Sigmoid colon (tissue), 7 donors: ENCODE measurements around the gene RHCE. TPM values are rescaled to one million over a fixed set of nuclear protein-coding genes. Genes with fewer than 3 reads are reported as not detected.
A peak's percentile ranks its signal among the peaks of the same experiment; 100 is the strongest.

Experiments used
- DNase-seq: peaks from one replicate; pipeline ENCODE4 v3.0.0-alpha.2; 2019
- H3K27ac ChIP-seq, 4 donors: fragments of 200-600 bp; sonication (generic); one replicate each; pipeline ENCODE4 v1.5.1; 2016 to 2019; ENCODE audit warnings: mild to moderate bottlenecking in 1 of 4
- H3K27me3 ChIP-seq, 3 donors: fragments of 200-600 bp; sonication (generic); one replicate each; pipeline ENCODE4 v1.5.1; 2019; ENCODE audit warnings: mild to moderate bottlenecking in 1 of 3
- H3K36me3 ChIP-seq, 4 donors: fragments of 200-600 bp; sonication (generic); one replicate each; pipeline ENCODE4 v1.5.1; 2016 to 2019
- H3K4me1 ChIP-seq, 4 donors: fragments of 200-600 bp; sonication (generic); one replicate each; pipeline ENCODE4 v1.5.1; 2017 to 2019
- H3K4me3 ChIP-seq, 4 donors: fragments of 200-600 bp; sonication (generic); one replicate each; pipeline ENCODE4 v1.5.1; 2017 to 2019; ENCODE audit warnings: mild to moderate bottlenecking in 2 of 4, moderate library complexity in 1 of 4
- H3K9me3 ChIP-seq, 4 donors: fragments of 200-600 bp in 3 of 4; sonication (generic) in 3 of 4; one replicate each; pipeline versions ENCODE4 v1.5.1 to v1.6.1; 2013 to 2019
- CTCF ChIP-seq, 4 experiments: fragments of 450-650 bp in 3 of 4; fragments of 200-600 bp in 1 of 4; IDR thresholded peaks; one replicate each; pipeline ENCODE4 v1.5.1; 2016 to 2019; ENCODE audit warnings: antibody characterized with exemption in 4 of 4, mild to moderate bottlenecking in 3 of 4, moderate library complexity in 2 of 4
- EP300 ChIP-seq, 4 donors: sonication (generic); formaldehyde crosslinking; IDR thresholded peaks; one replicate each; pipeline ENCODE4 v1.6.1; 2017; ENCODE audit warnings: antibody characterized with exemption in 4 of 4
- POLR2A ChIP-seq, 2 donors: fragments of 450-650 bp; IDR thresholded peaks; one replicate each; pipeline ENCODE4 v1.6.1; 2016; ENCODE audit warnings: antibody characterized with exemption in 2 of 2, mild to moderate bottlenecking in 2 of 2, moderate library complexity in 2 of 2
- POLR2AphosphoS5 ChIP-seq, 4 donors: sonication (generic); formaldehyde crosslinking; IDR thresholded peaks; one replicate each; pipeline ENCODE4 v1.6.1; 2017; ENCODE audit warnings: antibody characterized with exemption in 4 of 4
- WGBS, 2 donors: extraction: QIAGEN DNeasy Blood & Tissue Kit; methylation state at CpG; one replicate each; pipeline ENCODE4 v1.1.7; 2013; 5-methylcytosine and 5-hydroxymethylcytosine counted together
- intact Hi-C: fragments of 100-400 bp; cut with DNase I; formaldehyde crosslinking; loops from one replicate; pipeline ENCODE4 v1.15.1; 2023
- polyA plus RNA-seq, 3 donors: library from polyadenylated mRNA; stranded (reverse); fragments of 200-250 nt; gene quantifications; one replicate each; pipeline ENCODE4 v1.2.3, GENCODE V29; 2013
- total RNA-seq, 4 donors: library from RNA; depleted of rRNA; stranded (reverse); fragments of >200 nt; gene quantifications; one replicate each; pipeline ENCODE4 v1.1.0, GENCODE V29; 2016
- donor health status: healthy with polysubstance abuse.
- donor health status: Bipolar disorder and iron deficiency.
- donor health status: healthy.

Gene RHCE
- total and polyA plus RNA-seq, 7 donors, result 0.07 to 0.83 (median 0.36) TPM; not detected in 4

GRCh38 chr1:25349606-25350005, 71.0 kb downstream of the RHCE start:
- peaks cover 7 to 54% (median 17%) of the 10 kb centered on the region in 4 donors for H3K36me3 ChIP-seq
- peaks cover 0 to 4% (median 2%) of the 10 kb centered on the region in 4 donors for H3K4me1 ChIP-seq
- intact Hi-C loops, result no loop called here
- TF ChIP-seq POLR2A (IDR thresholded peaks at IDR 0.05), result no peak
- no peak for TF ChIP-seq CTCF (IDR thresholded peaks at IDR 0.05)
- no peak for TF ChIP-seq EP300 (IDR thresholded peaks at IDR 0.05)
- no peak for TF ChIP-seq POLR2AphosphoS5 (IDR thresholded peaks at IDR 0.05)
- H3K27ac ChIP-seq, result no peak overlapping the region
- DNase-seq, result no peak
- H3K27me3 ChIP-seq, result no peaks in the 10 kb centered on the region
- no peak overlapping the region for H3K4me3 ChIP-seq
- whole genome bisulfite sequencing, 2 donors, result 93 to 96% methylated on average over 3 of the region's 3 CpGs
- no peaks in the 10 kb centered on the region for H3K9me3 ChIP-seq

DNA sequence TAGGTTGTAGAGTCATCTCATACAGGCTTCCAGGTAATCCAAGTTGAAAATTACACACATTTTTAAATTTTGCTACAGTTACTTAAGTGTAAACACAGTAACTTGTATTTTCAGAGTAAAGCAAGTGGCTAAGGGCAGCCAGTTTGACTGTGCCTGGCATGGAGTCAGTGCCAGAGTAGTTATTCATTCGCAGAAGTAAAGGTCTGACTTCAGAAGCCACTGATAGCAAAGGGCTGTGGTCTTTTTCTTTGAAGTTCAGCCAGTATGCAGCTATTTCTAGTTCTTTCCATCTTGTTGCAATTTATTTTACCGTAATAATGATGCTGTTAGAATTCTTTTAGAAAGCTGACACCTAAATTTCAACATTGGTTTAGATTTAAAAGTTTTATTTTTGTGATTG, 73.1 kb downstream of the RHCE start:
- 78 to 89% methylated on average over 2 of the region's 2 CpGs for WGBS, 2 donors
- peaks cover 0 to 49% (median 6%) of the 10 kb centered on the region in 4 donors for H3K36me3 ChIP-seq

DNA sequence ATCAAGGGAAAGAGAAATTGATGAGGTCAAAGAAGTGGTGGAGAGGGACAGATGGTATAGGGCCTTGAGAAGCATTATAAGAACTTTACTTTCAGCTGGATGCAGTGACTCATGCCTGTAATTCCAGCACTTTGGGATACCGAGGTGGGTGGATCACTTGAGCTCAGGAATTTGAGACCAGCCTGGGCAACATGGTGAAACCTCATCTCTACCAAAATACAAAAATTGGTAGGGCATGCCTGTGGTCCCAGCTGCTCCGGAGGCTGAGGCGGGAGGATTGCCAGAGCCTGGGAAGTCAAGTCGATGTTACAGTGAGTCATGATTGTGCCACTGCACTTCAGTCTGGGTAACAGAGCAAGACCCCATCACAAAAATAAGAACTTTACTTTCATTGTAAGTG, 76.8 kb downstream of the RHCE start:
- no peak for DNase-seq
- Histone ChIP-seq H3K4me1 (peaks cover 0 to 35% (median 30%) of the 10 kb centered on the region in 4 donors), H3K27ac (no peak overlapping the region), H3K27me3 (no peaks in the 10 kb centered on the region), H3K36me3 (peaks cover 0 to 39% (median 3%) of the 10 kb centered on the region in 4 donors), H3K4me3 (no peak overlapping the region), H3K9me3 (no peaks in the 10 kb centered on the region)
- intact Hi-C loops, result no loop called here
- TF ChIP-seq CTCF (IDR thresholded peaks at IDR 0.05) (no peak), EP300 (IDR thresholded peaks at IDR 0.05) (no peak), POLR2A (IDR thresholded peaks at IDR 0.05) (no peak), POLR2AphosphoS5 (IDR thresholded peaks at IDR 0.05) (no peak)
- WGBS, 2 donors, result 78 to 87% methylated on average over 4 of the region's 4 CpGs

More for the DNA sequence above, 73.1 kb downstream of the RHCE start:
- Histone ChIP-seq H3K9me3 (no peaks in the 10 kb centered on the region), H3K4me1 (peaks cover 0 to 13% (median 2%) of the 10 kb centered on the region in 4 donors), H3K4me3 (no peak overlapping the region), H3K27ac (no peak overlapping the region), H3K27me3 (no peaks in the 10 kb centered on the region)
- no peak for TF ChIP-seq POLR2A (IDR thresholded peaks at IDR 0.05)
- no peak for TF ChIP-seq EP300 (IDR thresholded peaks at IDR 0.05)
- no peak for DNase-seq
- intact Hi-C loops, result no loop called here

DNA sequence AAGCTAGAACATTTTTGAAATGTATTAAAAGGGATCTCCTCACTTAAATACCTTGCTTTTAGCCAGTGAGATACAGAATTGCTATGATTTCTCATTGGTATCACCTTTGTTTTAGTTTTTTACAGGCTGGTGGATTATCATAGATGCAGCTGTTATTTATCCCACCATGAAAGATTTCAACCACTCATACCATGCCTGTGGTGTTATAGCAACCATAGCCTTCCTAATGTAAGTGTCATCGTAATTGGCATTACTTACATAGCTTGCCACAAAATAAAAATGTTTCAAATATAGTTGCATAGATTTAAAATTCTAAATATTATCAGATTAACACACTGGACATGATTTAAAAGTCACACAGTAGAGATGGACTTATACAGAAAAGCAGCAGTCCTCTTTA, 77.8 kb downstream of the RHCE start:
- Histone ChIP-seq H3K36me3 (peaks cover 0 to 39% (median 3%) of the 10 kb centered on the region in 4 donors), H3K27me3 (no peaks in the 10 kb centered on the region), H3K4me1 (peaks cover 0 to 35% (median 30%) of the 10 kb centered on the region in 4 donors), H3K4me3 (no peak overlapping the region), H3K27ac (no peak overlapping the region), H3K9me3 (no peaks in the 10 kb centered on the region)
- WGBS, 2 donors, result 90 to 98% methylated on average over 1 of the region's 1 CpG
- intact Hi-C loops, result no loop called here
- TF ChIP-seq EP300 (IDR thresholded peaks at IDR 0.05) (no peak), POLR2AphosphoS5 (IDR thresholded peaks at IDR 0.05) (no peak)
- no peak for DNase-seq

DNA sequence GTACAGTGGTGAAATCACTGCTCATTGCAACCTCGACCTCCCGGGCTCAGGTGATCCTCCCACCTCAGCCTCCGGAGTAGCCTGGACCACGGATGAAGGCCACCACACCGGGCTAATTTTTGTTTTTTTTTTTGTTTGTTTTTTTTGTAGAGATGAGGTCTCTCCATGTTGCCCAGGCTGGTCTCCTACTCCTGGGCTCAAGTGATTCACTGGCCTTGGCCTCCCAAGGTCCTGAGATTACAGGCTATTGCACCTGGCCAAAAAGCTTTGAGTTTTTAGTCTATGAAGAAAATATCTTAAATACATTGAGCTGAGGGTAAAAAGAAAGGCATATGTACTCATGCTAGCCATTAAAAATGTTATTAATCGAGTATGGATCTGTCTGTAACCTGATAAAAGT, 78.9 kb downstream of the RHCE start:
- TF ChIP-seq POLR2A (IDR thresholded peaks at IDR 0.05) (no peak), CTCF (IDR thresholded peaks at IDR 0.05) (no peak), POLR2AphosphoS5 (IDR thresholded peaks at IDR 0.05) (no peak), EP300 (IDR thresholded peaks at IDR 0.05) (no peak)
- intact Hi-C loops, result no loop called here
- Histone ChIP-seq H3K36me3 (peaks cover 0 to 29% (median 3%) of the 10 kb centered on the region in 4 donors), H3K27ac (no peak overlapping the region), H3K9me3 (no peaks in the 10 kb centered on the region), H3K4me1 (peaks cover 0 to 35% (median 30%) of the 10 kb centered on the region in 4 donors), H3K27me3 (no peaks in the 10 kb centered on the region), H3K4me3 (no peak overlapping the region)
- 84 to 88% methylated on average over 6 of the region's 6 CpGs for WGBS, 2 donors
- no peak for DNase-seq

GRCh38 chr1:25338986-25339385, 81.6 kb downstream of the RHCE start:
- Histone ChIP-seq H3K27ac (peak overlapping the region; percentile 96 to 99 (median 98)), H3K9me3 (no peaks in the 10 kb centered on the region), H3K27me3 (no peaks in the 10 kb centered on the region), H3K4me3 (peak overlapping the region; percentile 80 to 96 (median 90)), H3K36me3 (peaks cover 0 to 14% (median 0%) of the 10 kb centered on the region in 4 donors), H3K4me1 (peaks cover 0 to 34% (median 30%) of the 10 kb centered on the region in 4 donors)
- TF ChIP-seq CTCF (IDR thresholded peaks at IDR 0.05) (no peak), EP300 (IDR thresholded peaks at IDR 0.05) (no peak), POLR2AphosphoS5 (IDR thresholded peaks at IDR 0.05) (no peak), POLR2A (IDR thresholded peaks at IDR 0.05) (no peak)
- no peak for DNase-seq
- WGBS, 2 donors, result 0 to 1% methylated on average over 6 of the region's 6 CpGs
- intact Hi-C loops, result loop anchor here (2.0 kb wide), 1 partner anchor 98 kb away; no protein-coding TSS in a partner anchor
